ENCODE results near the gene GATA1.

- TF ChIP-seq CTCF (IDR thresholded peaks at IDR 0.05; ENCODE audit: low read length) (no peak), EZH2 (IDR thresholded peaks at IDR 0.05; ENCODE audit: borderline replicate concordance, low read length) (no peak)
Measured at GRCh38 chrX:48826135-48826875, 39.9 kb downstream of the GATA1 start, which contains the start of gene ERAS.
